HG02943 (cell line): Measurements from ENCODE around the gene KIFAP3.

Source experiments
- ATAC-seq: cut with Tn5 transposase; IDR thresholded peaks from one replicate; pipeline ENCODE4 v1.9.1; 2021; ENCODE audit warnings: mild to moderate bottlenecking, low read depth, moderate library complexity; ENCODE audit not compliant: unreplicated experiment

The KIFAP3 gene

DNA sequence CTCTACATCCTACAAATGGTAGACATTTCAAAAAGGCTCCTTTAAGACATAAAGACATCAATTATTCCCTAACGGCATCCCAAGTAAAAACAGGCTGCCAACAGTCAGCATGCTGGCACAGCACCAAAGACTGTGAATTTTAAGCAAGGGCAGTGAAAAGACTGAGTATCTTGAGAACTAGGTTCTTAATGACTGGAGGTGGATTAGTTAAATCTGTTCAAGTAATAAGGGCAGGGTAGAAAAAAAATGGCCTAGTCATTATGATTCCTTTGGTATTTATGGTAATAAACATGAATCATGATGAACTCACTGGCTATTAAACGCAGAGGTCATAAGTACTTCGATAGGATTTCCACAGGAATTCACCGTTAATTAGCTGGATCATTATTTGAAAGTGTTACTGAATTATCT, 75.2 kb downstream of the KIFAP3 start:
- ATAC-seq, result no peak

DNA sequence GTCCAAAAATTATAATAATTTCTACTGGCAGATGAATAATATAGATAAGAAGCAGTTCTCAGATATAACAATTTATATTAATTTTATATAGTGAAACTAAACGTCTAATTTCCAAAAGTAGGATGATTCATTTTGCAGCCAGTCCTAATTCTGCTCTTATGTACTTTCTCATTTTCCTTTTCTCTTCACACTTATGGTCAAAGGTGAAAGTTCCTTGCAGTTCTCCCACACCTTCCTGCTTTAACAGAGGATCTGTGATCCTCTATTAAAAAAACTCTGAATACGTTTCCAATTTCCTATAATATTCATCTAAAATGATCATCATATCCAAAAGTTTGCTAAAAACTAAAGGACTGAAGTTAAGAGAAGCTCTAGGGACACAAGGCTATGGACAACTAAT, 78.5 kb downstream of the KIFAP3 start:
- no peak for ATAC-seq

DNA sequence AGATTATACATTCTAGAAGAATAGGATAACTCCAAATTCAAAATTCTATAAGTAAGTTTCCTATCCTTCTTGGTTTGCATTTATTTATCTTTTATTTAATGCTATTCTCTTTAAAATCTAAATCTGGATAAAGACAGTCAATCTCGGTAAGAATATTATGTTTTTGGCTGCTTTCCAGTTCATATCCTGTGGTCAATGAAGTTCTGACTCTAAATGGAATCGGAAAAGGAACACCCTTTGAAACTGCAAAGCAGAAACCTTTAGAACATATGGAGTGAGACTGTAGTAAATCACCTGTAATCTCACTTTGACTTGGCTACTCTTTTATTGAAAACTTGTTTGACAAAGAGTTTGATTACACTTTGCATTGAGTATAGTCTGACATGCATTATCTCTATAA, 85.2 kb downstream of the KIFAP3 start:
- ATAC-seq, result no peak

DNA sequence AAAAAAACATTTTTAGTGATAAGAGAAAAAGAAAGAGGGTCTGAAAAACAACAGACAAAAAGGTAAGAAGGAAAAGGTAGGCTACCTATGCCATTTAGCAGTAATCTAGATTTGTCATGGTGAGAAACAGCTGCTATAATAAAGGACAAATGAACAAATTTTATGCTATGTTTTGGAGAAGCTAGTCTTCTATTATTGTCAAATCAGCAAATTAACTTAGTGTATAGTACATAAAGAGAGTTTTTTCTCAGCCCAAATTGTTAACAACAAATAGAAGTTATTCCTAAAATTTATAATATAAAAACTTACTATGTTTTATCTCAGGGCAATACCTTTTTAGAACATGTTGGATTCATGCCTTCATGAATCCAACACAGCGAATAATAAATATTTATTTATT, 88.7 kb downstream of the KIFAP3 start:
- ATAC-seq, result no peak

DNA sequence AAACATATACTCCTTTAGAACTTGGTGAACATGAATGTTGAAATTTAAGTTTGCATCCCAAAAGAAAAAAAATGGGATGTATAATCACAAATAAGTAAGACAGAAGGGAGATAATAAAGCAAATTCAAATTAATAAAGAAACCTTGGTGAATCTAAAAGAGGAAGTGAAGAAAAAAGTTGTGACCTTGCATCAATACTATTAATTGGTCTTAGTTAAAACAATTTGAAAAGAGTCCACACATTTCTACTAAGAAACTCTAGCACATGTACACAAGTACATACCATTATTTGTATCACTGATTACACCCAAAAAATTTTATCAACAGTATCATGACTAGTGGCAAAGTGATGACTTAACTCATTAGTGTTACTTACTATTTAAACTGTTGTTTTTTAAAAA, 100.4 kb downstream of the KIFAP3 start:
- ATAC-seq, result no peak

DNA sequence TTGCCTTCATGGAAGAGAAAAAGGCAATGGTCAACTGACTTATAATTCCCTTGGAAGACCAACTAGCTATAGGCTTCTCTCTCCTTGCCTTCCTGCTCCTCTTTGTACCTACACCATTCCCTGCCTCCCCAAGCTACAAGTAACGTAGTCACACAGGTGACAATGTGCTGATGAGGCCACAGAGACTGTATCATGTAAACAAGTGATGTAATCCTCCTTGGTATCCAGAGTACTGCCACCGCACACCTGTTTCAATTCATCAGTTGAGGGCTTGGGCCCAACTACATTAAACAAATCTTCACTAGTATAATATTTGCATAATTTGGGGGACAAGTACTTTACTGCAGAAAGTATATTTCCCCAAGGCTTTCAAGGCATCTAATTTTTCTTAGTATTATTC, 104.4 kb downstream of the KIFAP3 start:
- ATAC-seq, result no peak

DNA sequence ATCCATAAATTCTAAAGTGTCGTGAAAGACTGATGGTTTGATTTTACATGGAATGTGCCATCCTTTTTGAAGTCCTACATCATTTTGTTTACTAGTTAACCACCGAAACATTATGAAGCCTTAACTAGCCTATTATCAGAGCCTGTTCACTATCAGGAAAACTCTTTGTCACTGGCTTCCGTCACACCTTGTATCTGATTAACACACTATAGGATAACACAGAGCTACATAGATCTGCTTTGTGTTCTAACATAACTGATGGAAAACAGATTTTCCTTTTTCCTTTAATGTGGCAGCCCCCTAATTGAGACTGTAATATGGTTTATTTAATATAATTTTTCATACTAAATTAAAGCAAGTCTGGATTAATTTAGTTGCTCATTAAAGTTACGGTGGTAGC, 106.3 kb downstream of the KIFAP3 start:
- ATAC-seq, result no peak

DNA sequence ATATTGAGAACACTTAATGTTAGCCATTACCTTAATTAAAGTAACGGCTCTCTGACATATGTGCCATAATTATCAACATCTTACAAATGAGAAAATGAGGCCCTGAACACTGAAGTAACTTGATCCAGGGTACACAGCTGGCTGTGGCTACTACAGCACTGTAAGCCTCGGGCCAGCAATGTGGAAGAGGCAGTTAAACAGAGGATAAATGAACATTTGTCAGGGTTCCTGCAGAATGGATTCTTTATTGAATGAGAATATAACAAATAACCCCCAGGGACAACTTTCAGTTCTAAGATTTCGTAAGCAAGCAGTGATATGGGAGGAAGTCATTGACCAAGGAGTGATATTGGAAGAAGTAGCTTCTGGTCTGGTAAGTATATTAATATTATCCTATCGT, 110.3 kb downstream of the KIFAP3 start:
- no peak for ATAC-seq

DNA sequence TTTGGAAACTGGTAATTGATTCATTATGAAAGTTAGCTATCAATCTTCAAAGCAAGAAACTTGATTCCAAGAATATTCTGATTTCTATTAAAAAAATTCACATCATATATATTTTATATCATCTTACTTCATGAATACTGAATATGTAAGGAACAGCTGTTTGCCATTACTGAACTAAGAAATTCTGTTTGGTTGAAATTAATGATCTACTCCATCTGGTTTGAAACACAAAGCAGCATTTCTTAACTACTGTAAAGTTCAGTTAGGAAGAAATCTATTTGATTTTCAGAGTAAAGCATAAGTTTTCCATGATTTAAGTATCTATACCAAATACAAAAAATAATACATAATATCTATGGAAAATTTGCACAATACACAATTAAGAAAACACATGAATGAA, 114.8 kb downstream of the KIFAP3 start:
- no peak for ATAC-seq

DNA sequence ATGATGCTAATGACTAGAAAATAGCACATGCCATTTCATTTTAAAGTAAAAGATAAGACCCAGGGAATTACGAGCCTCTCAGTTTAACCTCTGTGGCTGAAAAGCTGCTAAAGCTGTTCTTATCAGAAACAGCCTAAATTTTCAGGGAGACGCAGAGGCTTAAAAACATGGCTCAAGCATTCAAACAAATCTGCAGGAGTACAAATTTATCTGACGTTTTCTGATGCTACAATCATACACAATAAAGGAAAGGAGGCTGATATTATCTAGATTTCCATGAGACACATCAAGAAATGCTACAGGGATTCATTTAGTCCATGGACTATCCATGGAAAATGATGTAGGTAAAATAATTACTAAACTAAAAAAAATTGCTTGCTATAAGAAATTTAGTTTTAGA, 115.5 kb downstream of the KIFAP3 start:
- ATAC-seq, result no peak

DNA sequence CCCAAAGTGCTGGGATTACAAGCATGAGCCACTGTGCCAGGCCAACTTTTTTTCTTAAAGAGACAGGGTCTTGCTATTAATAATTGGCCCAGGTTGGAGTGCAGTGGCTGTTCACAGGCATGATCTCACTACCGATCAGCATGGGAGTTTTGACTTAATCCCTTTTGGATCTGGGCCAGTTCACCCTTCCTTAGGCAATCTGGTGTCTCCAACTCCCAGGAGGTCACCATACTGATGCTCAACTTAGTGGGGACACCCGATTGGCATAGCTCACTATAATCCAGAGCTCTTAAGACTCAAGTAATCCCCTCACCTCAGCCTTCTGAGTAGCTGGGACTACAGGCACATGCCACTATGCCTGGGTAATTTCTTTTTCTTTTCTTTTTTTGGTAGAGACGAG, 116.6 kb downstream of the KIFAP3 start:
- no peak for ATAC-seq

DNA sequence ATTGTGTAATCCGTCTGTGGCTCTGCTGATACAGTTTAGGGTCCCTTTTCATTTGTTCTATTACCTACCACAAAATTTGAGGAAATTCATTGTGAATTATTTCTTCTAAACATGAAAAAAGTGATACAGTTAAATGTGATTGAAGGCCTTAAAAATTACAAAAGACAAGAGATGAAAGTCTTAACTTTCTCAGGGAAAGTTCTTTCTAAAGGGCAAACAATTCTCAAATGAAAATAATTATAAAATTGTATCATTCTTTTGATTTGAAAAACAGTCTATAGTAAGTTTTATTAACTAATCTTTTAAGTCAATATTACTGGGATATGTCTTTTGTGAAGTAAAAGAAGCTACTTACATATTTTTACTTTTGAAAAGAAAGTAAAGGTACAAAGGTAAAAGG, 123.4 kb downstream of the KIFAP3 start:
- ATAC-seq, result no peak

DNA sequence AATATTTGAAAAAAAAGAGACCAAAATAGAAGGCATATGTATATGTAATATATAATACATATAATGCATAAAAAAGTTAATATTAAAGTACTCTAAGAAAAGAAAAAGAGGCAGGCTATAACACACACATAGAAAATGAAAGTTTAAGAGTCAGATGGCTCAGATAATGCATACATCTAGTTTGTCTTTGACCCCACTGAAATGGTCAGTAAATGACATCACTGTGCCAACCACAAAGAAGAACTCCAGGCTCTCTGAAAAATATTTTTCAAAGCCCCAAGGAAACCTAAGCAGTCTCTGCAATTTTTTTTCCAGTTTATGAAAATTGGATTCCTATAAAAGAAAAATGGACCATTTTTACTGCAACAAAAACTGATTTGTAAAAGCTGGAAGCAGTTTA, 125.4 kb downstream of the KIFAP3 start:
- no peak for ATAC-seq

DNA sequence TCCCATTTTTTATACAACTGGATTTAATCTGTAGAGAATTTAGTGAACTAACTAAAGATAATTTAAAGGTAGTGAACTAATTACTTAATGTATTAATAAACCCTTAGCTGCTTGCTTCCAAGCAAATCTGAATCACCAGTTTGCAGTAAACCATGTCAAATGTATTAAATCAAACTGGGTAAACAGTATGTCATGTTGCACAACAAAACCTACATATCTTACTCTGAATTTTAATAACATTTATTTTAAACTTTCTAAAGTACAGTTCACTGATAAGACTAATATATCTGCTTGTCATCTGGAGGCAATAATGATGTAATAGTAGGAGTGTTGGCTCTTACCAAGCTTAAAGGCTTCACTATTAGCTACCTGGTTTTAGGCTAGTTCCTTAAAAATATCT, 128.3 kb downstream of the KIFAP3 start:
- ATAC-seq, result no peak

DNA sequence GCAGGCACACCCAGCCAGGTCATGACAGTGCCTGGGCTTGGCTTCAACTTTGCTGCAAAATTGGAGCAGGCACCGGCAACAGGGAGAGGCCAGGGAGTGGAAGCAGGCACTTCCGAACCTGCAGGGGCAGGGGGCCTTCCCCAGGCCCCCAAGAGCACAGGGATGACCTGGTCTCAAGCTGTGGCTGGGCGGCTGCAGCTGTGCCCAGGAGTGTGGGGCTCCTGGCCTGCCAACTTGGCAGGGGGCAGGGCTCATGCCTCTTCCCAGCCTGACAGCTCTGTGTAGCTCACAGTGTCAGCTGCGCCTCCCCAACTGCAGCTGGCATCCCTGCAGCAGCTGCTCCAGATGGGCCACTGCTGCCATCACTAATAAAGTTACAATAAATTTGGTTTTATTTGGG, 129.3 kb downstream of the KIFAP3 start:
- no peak for ATAC-seq

DNA sequence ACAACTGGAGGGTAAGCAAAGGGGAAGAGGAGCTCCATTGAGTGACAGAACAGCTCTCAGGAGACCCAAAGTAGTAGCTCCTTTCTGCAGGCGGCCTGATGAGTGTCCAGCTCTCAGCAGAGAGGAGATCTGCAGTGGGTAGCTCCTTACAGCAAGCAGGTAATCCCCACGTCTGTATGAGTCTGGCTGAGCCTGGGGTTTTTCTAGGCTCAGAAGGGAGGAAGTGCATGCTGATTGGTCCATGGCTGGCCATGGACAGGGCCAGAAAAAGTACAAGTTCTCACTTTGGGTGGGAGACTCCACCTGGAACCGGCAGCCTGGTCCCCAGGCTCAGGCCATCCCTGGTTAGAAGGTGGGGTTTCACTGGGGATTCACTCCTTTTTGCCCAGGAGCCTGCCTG, 129.9 kb downstream of the KIFAP3 start:
- ATAC-seq, result no peak

DNA sequence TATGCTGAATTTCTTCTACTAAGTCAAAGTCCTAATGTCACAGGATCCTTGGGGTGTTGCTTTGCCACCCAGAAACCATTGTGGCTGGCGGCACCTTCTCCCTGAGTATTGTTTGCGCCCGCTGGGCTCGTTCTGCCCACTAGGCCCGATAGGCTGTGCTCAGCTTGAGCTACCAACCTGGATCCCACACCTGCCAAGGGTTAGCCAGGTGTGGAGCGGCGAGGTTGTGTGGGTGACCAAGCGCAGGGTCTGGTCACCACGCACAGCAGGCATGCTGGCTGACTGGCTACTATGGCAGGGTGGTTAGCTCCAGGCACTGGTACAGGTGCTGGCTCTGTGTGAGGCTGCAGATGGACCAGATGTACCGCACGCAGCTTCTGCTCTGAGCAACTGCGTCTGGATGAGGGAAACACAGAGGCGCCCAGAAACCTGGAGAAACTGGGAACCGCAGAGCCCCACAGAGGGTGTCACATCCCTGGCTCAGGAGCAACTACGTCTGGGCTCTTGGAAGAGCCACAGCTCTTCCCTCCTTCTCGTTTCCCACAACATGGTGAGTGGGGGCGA, 130.4 kb downstream of the KIFAP3 start:
- no peak for ATAC-seq

DNA sequence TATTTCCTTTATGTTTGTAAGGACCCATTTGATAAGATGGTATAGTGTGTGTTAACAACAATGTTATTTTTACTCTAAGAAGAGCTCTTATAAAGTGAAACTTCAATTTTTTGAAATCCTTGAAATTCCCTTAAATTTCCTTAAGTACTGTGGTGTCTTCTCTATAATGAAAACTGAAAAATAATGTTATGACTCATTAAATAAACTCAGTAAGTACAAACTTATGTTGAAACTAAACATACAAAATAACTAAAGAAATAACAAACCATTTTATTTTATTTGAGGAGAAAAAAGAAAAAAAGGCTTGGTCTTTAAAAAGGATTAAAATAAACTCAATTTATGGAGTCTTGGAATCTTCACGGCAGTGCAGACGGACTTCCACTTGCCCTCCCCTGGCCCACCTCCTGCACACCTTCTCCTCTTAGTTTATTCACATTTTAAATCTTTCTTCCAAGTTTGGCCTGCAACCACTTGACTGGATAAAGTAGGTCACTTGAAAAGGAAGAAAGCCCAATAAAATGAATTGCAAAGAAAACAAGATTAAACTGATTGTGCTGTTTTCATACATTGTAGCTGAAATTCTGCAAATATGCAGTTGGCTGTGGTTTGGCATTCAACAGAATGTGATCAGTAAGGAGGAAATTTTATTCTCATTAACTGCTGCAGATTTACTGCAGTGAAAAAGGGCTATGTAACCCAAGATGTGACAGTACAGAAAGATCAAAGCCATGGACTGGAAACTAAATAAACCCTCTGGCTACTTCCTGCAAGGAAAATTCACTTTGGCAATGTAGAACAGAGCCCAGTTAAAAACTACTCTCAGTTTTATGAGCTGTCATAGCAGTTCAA, 132.3 kb downstream of the KIFAP3 start:
- no peak for ATAC-seq

DNA sequence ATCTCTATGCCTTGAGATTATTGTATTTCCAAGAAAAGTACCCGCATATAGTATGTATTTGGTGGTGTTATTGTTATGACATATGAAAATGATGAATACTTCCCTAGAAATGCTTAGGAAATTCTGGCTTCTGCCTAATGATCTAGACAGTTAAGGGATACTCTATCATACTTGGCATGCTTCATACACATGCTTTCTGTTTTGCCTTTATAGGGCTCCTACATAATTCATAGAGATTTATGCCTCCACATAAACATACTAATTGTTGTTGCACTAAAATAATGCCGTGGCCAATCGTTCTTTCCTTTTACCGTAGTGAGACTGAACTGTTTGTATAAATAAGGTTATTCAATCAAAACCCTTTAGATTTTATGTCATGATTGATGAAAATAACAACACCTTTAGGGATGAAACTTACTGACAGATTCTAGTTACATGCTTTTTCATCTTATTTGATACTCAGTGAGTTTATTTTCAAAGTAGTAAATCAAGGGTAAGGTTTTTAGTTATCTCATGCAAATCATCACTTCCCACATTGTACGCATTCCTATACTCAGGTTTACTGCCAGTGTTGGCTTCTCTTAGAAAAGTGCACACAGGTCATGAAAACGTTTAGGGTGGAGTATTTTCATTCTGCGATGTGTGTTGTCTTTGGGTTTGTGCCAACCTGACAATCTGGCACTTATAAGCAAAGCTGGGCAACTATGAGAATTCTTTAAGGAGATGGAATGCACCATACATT, 140.3 kb downstream of the KIFAP3 start:
- ATAC-seq, result no peak

DNA sequence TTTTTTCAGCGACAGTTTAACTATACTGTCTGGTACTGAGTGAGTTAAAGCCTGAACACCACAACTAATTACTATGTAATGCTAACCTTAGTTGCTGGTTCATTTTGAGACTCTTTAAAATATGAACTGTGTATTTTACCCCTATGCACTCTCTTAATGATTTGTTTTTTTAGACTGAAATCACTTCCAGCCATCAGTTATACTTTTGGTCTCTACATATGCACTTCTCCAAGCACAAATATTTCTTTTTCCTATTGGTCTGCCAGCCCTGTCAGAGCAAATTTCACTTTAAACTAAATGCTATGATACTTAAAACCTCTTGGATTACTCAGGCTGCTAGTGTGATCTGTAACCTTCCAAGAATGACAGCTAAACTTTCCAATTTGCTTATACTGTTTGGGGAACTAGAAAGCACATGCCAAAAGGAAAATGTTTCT, 142.7 kb downstream of the KIFAP3 start:
- ATAC-seq, result no peak

DNA sequence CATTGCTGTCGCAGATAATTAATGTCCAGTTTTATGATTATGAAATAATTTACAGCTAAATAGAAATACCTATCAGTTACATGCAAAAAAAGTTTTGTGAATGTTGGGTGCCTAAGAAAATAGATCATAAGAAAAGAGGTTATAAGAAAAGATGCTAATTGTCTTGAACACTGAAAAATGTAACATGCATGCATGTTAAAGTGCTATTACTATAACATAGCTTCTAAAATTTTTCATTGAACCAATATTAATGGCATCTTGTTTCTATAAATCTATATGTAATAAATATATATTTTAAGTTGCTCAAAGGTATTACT, 145.3 kb downstream of the KIFAP3 start:
- no peak for ATAC-seq
